GM12801 (cell line): ENCODE data around the gene RBM27.

Source experiments
- CTCF ChIP-seq: IDR thresholded peaks from one replicate; pipeline ENCODE4 v1.5.1; 2011; ENCODE audit warnings: control low read depth; ENCODE audit not compliant: insufficient read length; ENCODE audit errors: extremely low read depth

The RBM27 gene

GRCh38 chr5:146203872-146204192 is 427 bp downstream of the RBM27 start:
- no peak for TF ChIP-seq CTCF

- no peak for TF ChIP-seq CTCF
Observed at GRCh38 chr5:146205499-146206202, 2.2 kb downstream of the RBM27 start.

GRCh38 chr5:146206257-146206656 is 2.9 kb downstream of the RBM27 start:
- TF ChIP-seq CTCF, result no peak

- no peak for TF ChIP-seq CTCF
Observed at GRCh38 chr5:146208916-146209522, 5.6 kb downstream of the RBM27 start.

- no peak for TF ChIP-seq CTCF
Observed at GRCh38 chr5:146209714-146210113, 6.3 kb downstream of the RBM27 start.

- TF ChIP-seq CTCF, result no peak
Observed at GRCh38 chr5:146213210-146213826, 9.9 kb downstream of the RBM27 start.

- no peak for TF ChIP-seq CTCF
Observed at GRCh38 chr5:146218168-146218567, 14.8 kb downstream of the RBM27 start.
